ENCODE measurements around the gene SGIP1. TPM values are rescaled to one million over a fixed set of nuclear protein-coding genes. Genes with fewer than 3 reads are reported as not detected.
A peak's percentile ranks its signal among the peaks of the same experiment; 100 is the strongest.

SGIP1 gene
- total RNA-seq, 1 donor from 2014 or later: 0.79 TPM

DNA sequence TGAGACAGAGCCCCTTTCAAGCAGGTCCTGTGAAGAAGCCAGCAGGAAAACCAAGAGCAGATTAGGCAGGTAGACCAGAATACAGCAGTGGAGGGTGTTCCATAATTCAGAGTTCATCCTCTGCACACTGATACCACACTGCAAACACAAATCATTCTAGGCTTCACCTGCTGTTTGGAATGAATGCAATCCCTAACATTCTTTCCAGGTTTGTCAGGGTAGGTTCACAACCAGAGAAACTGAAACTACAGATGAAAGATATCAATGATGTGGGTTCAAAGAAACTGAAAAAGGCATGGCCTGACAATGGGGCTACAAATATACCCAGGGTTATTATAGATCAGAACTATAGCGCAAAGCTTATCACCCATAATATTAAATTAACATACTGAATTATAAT, 8.9 kb upstream of the SGIP1 start:
- TF ChIP-seq, protein P1, sequence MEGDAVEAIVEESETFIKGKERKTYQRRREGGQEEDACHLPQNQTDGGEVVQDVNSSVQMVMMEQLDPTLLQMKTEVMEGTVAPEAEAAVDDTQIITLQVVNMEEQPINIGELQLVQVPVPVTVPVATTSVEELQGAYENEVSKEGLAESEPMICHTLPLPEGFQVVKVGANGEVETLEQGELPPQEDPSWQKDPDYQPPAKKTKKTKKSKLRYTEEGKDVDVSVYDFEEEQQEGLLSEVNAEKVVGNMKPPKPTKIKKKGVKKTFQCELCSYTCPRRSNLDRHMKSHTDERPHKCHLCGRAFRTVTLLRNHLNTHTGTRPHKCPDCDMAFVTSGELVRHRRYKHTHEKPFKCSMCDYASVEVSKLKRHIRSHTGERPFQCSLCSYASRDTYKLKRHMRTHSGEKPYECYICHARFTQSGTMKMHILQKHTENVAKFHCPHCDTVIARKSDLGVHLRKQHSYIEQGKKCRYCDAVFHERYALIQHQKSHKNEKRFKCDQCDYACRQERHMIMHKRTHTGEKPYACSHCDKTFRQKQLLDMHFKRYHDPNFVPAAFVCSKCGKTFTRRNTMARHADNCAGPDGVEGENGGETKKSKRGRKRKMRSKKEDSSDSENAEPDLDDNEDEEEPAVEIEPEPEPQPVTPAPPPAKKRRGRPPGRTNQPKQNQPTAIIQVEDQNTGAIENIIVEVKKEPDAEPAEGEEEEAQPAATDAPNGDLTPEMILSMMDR (IDR thresholded peaks at IDR 0.05; ENCODE audit: insufficient read depth, low read length, severe bottlenecking): no peak
- FAIRE-seq (no peak), DNase-seq (ENCODE audit: low read depth) (no peak)
- no peaks in the 10 kb centered on the region for H3K27me3 ChIP-seq (ENCODE audit: control insufficient read depth, insufficient read depth, low read length)
- H3K36me3 ChIP-seq (ENCODE audit: control insufficient read depth, insufficient read depth, low read length): no peaks in the 10 kb centered on the region
- no peak overlapping the region for H3K4me3 ChIP-seq (ENCODE audit: low read depth, low read length)

DNA sequence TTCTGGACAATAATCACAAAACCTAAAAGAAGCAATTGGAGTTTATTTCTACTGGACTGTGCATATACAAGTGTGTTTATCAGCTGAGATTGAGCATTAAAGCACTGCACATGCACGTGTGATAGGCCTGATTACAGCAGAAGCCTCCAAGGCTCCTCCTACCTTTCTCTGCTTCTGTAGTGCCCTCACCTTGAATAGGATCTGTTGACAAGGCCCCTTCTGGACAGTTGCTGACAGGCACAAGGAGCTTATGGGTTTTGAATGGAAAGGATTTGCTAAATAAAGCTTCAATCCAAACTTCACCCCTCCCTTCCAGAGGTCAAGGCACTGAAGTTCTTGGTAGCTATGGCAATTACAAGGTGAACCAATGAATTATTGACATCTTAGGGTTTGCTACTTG, 7.9 kb upstream of the SGIP1 start:
- Histone ChIP-seq H3K27me3 (ENCODE audit: control insufficient read depth, insufficient read depth, low read length) (no peaks in the 10 kb centered on the region), H3K4me3 (ENCODE audit: low read depth, low read length) (no peak overlapping the region), H3K36me3 (ENCODE audit: control insufficient read depth, insufficient read depth, low read length) (no peaks in the 10 kb centered on the region)
- FAIRE-seq (no peak), DNase-seq (ENCODE audit: low read depth) (no peak)
- TF ChIP-seq, protein P1 (IDR thresholded peaks at IDR 0.05; ENCODE audit: insufficient read depth, low read length, severe bottlenecking): no peak

DNA sequence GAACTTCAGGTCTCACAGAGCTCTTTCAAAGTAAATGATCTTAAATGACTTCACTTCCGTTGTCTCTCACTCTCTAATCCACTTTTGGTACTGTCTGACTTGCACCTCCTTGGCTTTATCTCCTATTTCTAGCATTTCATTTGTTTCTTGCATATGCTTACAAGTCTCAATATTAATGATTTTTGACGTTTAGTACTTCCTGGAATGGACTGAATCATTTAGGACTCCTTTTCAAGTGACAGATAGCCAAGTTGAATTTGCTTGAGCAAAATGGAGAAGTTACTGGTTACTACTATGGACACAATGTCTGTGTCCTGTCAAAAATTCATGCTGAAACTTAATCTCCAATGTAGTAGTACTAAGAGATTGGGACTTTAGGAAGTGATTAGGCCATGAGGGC, 7.0 kb upstream of the SGIP1 start:
- no peaks in the 10 kb centered on the region for H3K27me3 ChIP-seq (ENCODE audit: control insufficient read depth, insufficient read depth, low read length)
- DNase-seq (ENCODE audit: low read depth) (no peak), FAIRE-seq (no peak)
- no peak overlapping the region for H3K4me3 ChIP-seq (ENCODE audit: low read depth, low read length)
- TF ChIP-seq, protein P1 (IDR thresholded peaks at IDR 0.05; ENCODE audit: insufficient read depth, low read length, severe bottlenecking): no peak
- no peaks in the 10 kb centered on the region for H3K36me3 ChIP-seq (ENCODE audit: control insufficient read depth, insufficient read depth, low read length)

DNA sequence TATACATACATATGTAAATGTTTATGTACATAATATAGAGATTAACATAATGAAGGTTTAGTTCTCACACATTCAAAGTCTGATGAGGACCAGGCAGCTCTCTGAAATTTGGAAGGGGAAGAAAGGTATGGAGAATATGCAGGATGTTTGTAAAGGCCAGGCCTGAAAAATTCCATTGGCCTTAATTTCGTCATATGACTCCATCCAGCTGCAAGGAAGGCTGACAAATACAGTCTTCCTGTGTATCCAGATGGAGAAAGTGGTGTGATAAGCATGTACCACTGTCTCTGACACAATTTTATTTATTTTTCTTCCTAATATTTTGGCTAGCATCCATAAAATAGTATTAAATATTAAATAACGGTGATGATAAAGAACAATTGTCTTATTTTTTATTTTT, 6.3 kb upstream of the SGIP1 start:
- H3K36me3 ChIP-seq (ENCODE audit: control insufficient read depth, insufficient read depth, low read length): no peaks in the 10 kb centered on the region
- TF ChIP-seq, protein P1 (IDR thresholded peaks at IDR 0.05; ENCODE audit: insufficient read depth, low read length, severe bottlenecking): no peak
- no peaks in the 10 kb centered on the region for H3K27me3 ChIP-seq (ENCODE audit: control insufficient read depth, insufficient read depth, low read length)
- DNase-seq (ENCODE audit: low read depth) (peak; percentile 49), FAIRE-seq (no peak)
- H3K4me3 ChIP-seq (ENCODE audit: low read depth, low read length): no peak overlapping the region

DNA sequence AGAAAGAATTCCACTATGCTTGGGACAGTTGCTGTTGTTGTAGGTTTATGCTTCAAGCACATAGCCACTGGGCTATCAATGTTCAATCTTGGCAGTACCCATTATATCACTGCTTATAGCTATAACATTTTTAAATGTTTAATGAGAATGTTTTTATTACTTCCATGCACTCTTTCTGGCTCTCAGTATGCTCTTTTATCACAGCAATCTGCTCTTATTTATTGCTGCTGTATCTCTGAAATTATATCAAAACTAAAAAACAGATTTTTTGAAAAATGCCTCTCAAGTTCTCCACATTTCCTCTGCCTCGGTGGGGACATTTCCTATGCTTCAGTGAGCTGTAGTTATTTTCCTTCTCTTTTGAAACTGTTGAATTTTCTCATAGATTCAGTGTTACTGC, 5.4 kb upstream of the SGIP1 start:
- FAIRE-seq (no peak), DNase-seq (ENCODE audit: low read depth) (no peak)
- TF ChIP-seq, protein P1 (IDR thresholded peaks at IDR 0.05; ENCODE audit: insufficient read depth, low read length, severe bottlenecking): no peak
- Histone ChIP-seq H3K4me3 (ENCODE audit: low read depth, low read length) (no peak overlapping the region), H3K27me3 (ENCODE audit: control insufficient read depth, insufficient read depth, low read length) (no peaks in the 10 kb centered on the region), H3K36me3 (ENCODE audit: control insufficient read depth, insufficient read depth, low read length) (no peaks in the 10 kb centered on the region)

DNA sequence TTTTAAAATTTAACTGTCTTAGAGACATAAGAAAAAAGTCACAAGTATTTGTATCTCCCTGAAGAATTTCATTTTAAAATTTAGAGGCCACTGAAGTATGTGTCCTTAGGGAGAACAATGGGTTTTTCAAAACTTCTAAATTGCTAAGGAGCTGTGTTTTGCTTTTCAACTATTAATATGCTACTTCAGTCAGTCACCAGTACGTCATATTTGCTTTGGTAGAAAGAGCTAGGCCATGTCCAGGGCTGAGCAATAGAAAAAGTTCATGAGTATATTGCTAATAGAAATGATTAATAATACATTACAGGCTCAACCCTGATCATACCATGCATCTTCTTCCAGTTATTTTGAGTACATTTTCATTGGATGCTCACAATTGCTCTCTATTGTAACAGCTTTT, 1.7 kb upstream of the SGIP1 start:
- Histone ChIP-seq H3K27me3 (ENCODE audit: control insufficient read depth, insufficient read depth, low read length) (no peaks in the 10 kb centered on the region), H3K36me3 (ENCODE audit: control insufficient read depth, insufficient read depth, low read length) (no peaks in the 10 kb centered on the region), H3K4me3 (ENCODE audit: low read depth, low read length) (no peak overlapping the region)
- FAIRE-seq: no peak
- no peak for DNase-seq (ENCODE audit: low read depth)
- TF ChIP-seq, protein P1 (IDR thresholded peaks at IDR 0.05; ENCODE audit: insufficient read depth, low read length, severe bottlenecking): no peak
